Pancreas (tissue), 10 donors: ENCODE measurements around the gene STAM. TPM values are rescaled to one million over a fixed set of nuclear protein-coding genes. Genes with fewer than 3 reads are reported as not detected.

Source experiments
- ATAC-seq, 4 donors: fragments of 200-7000 bp; cut with Tn5 transposase; one replicate each; pipeline versions ENCODE4 v1.8.0 to v1.9.1; 2020; ENCODE audit warnings: mild to moderate bottlenecking in 4 of 4, moderate library complexity in 4 of 4
- DNase-seq, 6 donors: peaks; one replicate each; pipeline ENCODE4 v3.0.0-alpha.2; 2020
- FAIRE-seq: peaks from 2 replicates; lab custom pipeline; 2012; peaks lifted over from hg19 to GRCh38; lab: Jason Lieb, UNC
- H3K27ac ChIP-seq, 4 donors: fragments of 200-600 bp; sonication (generic); 1 replicate in 3 of 4; 2 replicates in 1 of 4; pipeline versions ENCODE4 v1.5.0 to v1.8.0; 2020
- H3K27me3 ChIP-seq, 4 donors: fragments of 200-600 bp; one replicate each; pipeline ENCODE4 v1.8.0; 2021
- H3K36me3 ChIP-seq, 3 donors: fragments of 200-600 bp; sonication (generic) in 1 of 3; one replicate each; pipeline versions ENCODE4 v1.5.0 to v1.8.0; 2020 to 2021
- H3K4me1 ChIP-seq, 3 donors: fragments of 200-600 bp; one replicate each; pipeline ENCODE4 v1.8.0; 2021
- H3K4me3 ChIP-seq, 4 donors: fragments of 200-600 bp; sonication (generic) in 2 of 4; one replicate each; pipeline versions ENCODE4 v1.5.0 to v1.8.0; 2020 to 2021
- H3K9me3 ChIP-seq, 4 donors: fragments of 200-600 bp; one replicate each; pipeline ENCODE4 v1.8.0; 2021
- WGBS, 2 donors: extraction: QIAGEN DNeasy Blood & Tissue Kit; methylation state at CpG; one replicate each; pipeline ENCODE4 v1.1.7; 2013; 5-methylcytosine and 5-hydroxymethylcytosine counted together
- intact Hi-C, 3 donors: fragments of 100-400 bp; cut with DNase I; formaldehyde crosslinking; loops; one replicate each; pipeline versions ENCODE4 v1.11.1 to v1.14.2; 2022
- polyA plus RNA-seq, 2 donors: library from polyadenylated mRNA; stranded (reverse); fragments of 200-250 nt; gene quantifications; one replicate each; pipeline ENCODE4 v1.2.3, GENCODE V29; 2013
- total RNA-seq, 6 donors: library from RNA; stranded (reverse); fragmentation: NEBNext Ultra II Directional in 4 of 6; extraction: Animal tissue kit (Norgen Biotek cat#: 25700) in 4 of 6; gene quantifications; one replicate each; pipeline versions ENCODE4 v1.2.1 to v1.2.4, GENCODE V29; 2021 to 2023
- TF ChIP-seq, protein P1 (sequence below), 4 donors: fragments of 200-600 bp; sonication (generic) in 3 of 4; IDR thresholded peaks; one replicate each; pipeline versions ENCODE4 v1.5.0 to v1.8.0; 2021; ENCODE audit warnings: antibody characterized with exemption in 4 of 4
- donor health status: healthy with polysubstance abuse.
- donor health status: DM: no; HTN: no; CAD: no; lungs with moderate emphysema.
- donor health status: DM: no; HTN: no; CAD: no.
- donor health status: control.
- donor health status: control.
- donor health status: Bipolar disorder and iron deficiency.
- donor health status: DM: yes; HTN: yes; CAD: no.
- donor health status: DM: no; HTN: no; CAD: no.
- donor health status: DM: no; HTN: no; CAD: no.
- donor health status: DM: yes; HTN: yes; CAD: no.

Gene STAM
- total and polyA plus RNA-seq, 8 donors = 5.4 to 15.4 (median 11.0) TPM

DNA sequence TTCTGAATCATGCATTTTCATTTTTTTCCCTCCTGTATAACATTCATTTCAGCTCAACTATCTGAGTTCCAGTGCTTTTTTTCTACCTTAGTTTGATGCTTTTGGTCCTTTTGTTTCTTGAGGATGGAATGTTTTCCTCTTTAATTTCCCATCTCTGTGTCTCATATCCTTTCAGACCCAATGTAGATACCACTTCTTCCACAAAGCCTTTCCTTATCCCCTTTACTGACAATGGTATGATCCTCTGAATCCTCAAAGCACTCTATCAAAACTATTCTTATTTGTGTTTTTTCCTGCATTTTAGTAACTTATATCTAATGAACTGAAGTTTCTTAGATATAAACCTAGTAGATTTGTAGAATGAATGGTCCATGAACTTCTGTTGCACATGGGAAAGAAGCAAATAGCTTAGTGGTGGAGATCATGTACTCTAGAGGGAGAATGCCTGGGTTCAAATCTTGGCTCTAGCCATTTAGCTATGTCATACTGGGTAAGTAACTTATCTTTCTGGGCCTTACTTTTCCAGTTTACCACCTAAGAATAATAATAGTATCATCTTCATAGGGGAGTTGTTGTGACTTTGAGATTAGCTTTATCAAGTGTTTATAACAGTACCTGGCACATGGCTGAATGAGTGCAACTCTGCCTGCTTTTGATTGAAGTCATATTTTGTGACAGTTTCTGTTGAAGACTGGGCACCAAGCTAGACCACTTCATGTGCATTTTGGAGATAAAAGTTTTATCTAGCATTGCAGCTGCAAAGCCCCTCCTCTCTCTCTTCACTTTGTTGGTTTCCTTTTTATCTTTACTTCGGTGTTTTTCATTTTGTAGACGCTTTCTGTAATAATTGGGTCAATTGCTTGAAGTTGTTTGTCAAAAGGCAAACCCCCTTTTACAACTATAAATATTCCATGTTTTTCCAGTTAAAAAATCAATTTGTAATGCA, 18.5 kb downstream of the STAM start:
- no peak for DNase-seq
- 74 to 95% methylated on average over 2 of the region's 2 CpGs for WGBS, 2 donors
- peaks cover 0 to 11% (median 3%) of the 10 kb centered on the region in 3 donors for H3K4me1 ChIP-seq
- no peaks in the 10 kb centered on the region for H3K9me3 ChIP-seq
- no peak for ATAC-seq
- H3K27me3 ChIP-seq = no peaks in the 10 kb centered on the region
- TF ChIP-seq, protein P1, sequence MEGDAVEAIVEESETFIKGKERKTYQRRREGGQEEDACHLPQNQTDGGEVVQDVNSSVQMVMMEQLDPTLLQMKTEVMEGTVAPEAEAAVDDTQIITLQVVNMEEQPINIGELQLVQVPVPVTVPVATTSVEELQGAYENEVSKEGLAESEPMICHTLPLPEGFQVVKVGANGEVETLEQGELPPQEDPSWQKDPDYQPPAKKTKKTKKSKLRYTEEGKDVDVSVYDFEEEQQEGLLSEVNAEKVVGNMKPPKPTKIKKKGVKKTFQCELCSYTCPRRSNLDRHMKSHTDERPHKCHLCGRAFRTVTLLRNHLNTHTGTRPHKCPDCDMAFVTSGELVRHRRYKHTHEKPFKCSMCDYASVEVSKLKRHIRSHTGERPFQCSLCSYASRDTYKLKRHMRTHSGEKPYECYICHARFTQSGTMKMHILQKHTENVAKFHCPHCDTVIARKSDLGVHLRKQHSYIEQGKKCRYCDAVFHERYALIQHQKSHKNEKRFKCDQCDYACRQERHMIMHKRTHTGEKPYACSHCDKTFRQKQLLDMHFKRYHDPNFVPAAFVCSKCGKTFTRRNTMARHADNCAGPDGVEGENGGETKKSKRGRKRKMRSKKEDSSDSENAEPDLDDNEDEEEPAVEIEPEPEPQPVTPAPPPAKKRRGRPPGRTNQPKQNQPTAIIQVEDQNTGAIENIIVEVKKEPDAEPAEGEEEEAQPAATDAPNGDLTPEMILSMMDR (IDR thresholded peaks at IDR 0.05) = no peak
- H3K36me3 ChIP-seq = no peaks in the 10 kb centered on the region
- intact Hi-C loops = no loop called here
- H3K4me3 ChIP-seq = no peak overlapping the region
- no peak overlapping the region for H3K27ac ChIP-seq
- FAIRE-seq = no peak

DNA sequence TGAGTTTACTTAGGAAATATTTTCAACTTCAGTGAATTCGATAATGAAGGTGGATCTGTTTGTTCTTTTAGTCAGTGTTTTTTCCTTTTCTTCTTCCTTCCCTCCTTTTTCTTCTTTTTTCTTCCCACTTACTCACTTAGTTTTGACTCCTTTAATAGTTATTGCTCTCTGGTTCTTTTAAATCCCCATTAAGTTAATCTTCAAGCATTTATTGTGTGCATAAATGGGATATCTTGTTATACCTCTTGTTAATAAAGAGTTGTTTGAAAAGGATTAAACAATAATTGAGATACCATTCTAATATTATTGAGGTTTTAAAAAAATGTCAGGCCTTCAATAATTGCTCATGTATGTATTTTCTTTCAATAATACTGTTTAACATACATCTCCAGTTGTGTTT, 19.5 kb downstream of the STAM start:
- 73 to 80% methylated on average over 1 of the region's 1 CpG for WGBS, 2 donors
- intact Hi-C loops = no loop called here
- no peak for DNase-seq
- H3K27ac ChIP-seq = no peak overlapping the region
- peaks cover 0 to 11% (median 7%) of the 10 kb centered on the region in 3 donors for H3K4me1 ChIP-seq
- TF ChIP-seq, protein P1 (IDR thresholded peaks at IDR 0.05) = no peak
- H3K27me3 ChIP-seq = no peaks in the 10 kb centered on the region
- no peaks in the 10 kb centered on the region for H3K36me3 ChIP-seq
- no peak overlapping the region for H3K4me3 ChIP-seq
- ATAC-seq = no peak
- FAIRE-seq = peak; percentile 66
- H3K9me3 ChIP-seq = no peaks in the 10 kb centered on the region

DNA sequence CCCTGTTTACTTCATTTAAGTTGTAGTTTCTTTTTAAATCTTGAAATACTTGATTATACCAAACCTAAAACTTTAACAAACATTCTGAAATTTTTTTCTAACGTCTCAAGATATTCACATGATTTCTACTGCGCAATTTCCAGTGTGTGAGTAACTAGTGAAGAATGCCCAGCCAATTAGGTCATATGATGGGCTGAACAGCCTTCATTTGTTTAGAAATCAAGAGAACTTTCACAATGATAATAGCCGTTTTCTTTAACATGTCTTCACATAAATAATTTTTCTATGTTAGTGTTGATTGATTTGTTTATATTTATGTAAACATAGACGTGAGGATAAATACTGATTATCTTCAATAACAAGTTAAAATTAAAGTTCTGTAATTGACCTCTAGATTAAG, 21.8 kb downstream of the STAM start:
- FAIRE-seq = peak; percentile 97
- no peak overlapping the region for H3K4me3 ChIP-seq
- no peaks in the 10 kb centered on the region for H3K9me3 ChIP-seq
- H3K27ac ChIP-seq = peak overlapping the region in 1 of 4 donors; percentile 45
- ATAC-seq = peak in 2 of 4 donors; percentile 56 to 73
- intact Hi-C loops = no loop called here
- H3K27me3 ChIP-seq = no peaks in the 10 kb centered on the region
- WGBS, 2 donors = 61% methylated on average over 4 of the region's 4 CpGs
- no peaks in the 10 kb centered on the region for H3K36me3 ChIP-seq
- peaks cover 0 to 11% (median 9%) of the 10 kb centered on the region in 3 donors for H3K4me1 ChIP-seq
- no peak for DNase-seq
- TF ChIP-seq, protein P1 (IDR thresholded peaks at IDR 0.05) = no peak

DNA sequence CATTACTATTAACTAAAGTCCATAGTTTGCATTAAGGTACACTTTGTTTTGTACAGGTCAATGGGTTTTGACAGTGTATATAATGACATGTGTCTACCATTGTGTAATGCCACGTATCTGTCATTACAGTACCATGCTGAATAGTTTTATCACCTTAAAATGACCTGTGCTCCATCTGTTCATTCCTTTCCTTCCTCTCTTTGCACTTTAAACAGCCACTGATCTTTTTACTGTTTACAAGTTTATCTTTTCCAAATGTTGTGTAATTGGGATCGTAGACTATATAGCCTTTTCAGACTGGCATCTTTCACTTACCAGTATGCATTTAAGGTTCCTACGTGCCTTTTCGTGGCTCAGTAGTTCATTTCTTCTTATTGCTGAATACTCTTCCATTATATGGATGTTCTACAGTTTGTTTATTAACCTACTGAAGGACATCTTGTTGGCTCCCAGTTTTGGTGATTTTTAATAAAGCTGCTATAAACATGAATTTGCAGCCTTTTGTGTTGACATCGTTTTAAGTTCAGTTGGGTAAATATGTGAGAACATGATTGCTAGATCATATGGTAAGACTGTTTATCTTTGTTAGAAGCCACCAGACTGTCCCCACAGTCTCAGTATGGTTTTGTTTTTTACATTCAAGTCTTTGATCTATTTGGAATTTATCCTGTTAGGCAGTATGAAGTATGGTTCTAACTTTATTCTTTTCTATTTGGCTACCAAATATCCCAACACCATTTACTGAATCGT, 24.7 kb downstream of the STAM start:
- Histone ChIP-seq H3K4me3 (no peak overlapping the region), H3K27ac (no peak overlapping the region), H3K9me3 (no peaks in the 10 kb centered on the region), H3K27me3 (no peaks in the 10 kb centered on the region), H3K4me1 (peaks cover 0 to 9% (median 7%) of the 10 kb centered on the region in 3 donors), H3K36me3 (no peaks in the 10 kb centered on the region)
- FAIRE-seq (no peak), ATAC-seq (no peak), DNase-seq (no peak)
- intact Hi-C loops = no loop called here
- TF ChIP-seq, protein P1 (IDR thresholded peaks at IDR 0.05) = no peak
- WGBS, 2 donors = 65 to 68% methylated on average over 6 of the region's 6 CpGs
